Thyroid gland (tissue), 4 donors: ENCODE measurements around the gene DCHS1. TPM values are rescaled to one million over a fixed set of nuclear protein-coding genes. Genes with fewer than 3 reads are reported as not detected.

ENCODE experiments used
- DNase-seq, 2 donors: peaks; one replicate each; pipeline ENCODE4 v3.0.0-alpha.2; 2019
- H3K27ac ChIP-seq, 3 donors: fragments of 200-600 bp; sonication (generic); 1 replicate in 2 of 3; 2 replicates in 1 of 3; pipeline ENCODE4 v1.5.1; 2016 to 2019; ENCODE audit warnings: mild to moderate bottlenecking in 1 of 3, moderate library complexity in 1 of 3
- H3K27me3 ChIP-seq: fragments of 200-600 bp; sonication (generic); one replicate; pipeline ENCODE4 v1.5.1; 2019
- H3K36me3 ChIP-seq, 2 donors: fragments of 200-600 bp; sonication (generic); one replicate each; pipeline ENCODE4 v1.5.1; 2016 to 2019
- H3K4me1 ChIP-seq, 2 donors: fragments of 200-600 bp; sonication (generic); one replicate each; pipeline ENCODE4 v1.5.1; 2017 to 2019
- H3K4me3 ChIP-seq, 3 donors: fragments of 200-600 bp; sonication (generic); replicated peaks in 1 of 3; 1 replicate in 2 of 3; 2 replicates in 1 of 3; pipeline ENCODE4 v1.5.1; 2016; ENCODE audit warnings: mild to moderate bottlenecking in 1 of 3
- H3K9me3 ChIP-seq: fragments of 200-600 bp; sonication (generic); one replicate; pipeline ENCODE4 v1.5.1; 2017
- POLR2A ChIP-seq, 2 donors: fragments of 450-650 bp; IDR thresholded peaks; one replicate each; pipeline ENCODE4 v1.6.1; 2017; ENCODE audit warnings: antibody characterized with exemption in 2 of 2, mild to moderate bottlenecking in 2 of 2, moderate library complexity in 1 of 2
- WGBS, 2 donors: methylation state at CpG; one replicate each; pipeline ENCODE4 v1.1.5; 2017; 5-methylcytosine and 5-hydroxymethylcytosine counted together
- intact Hi-C: fragments of 100-400 bp; cut with DNase I; formaldehyde crosslinking; loops from one replicate; pipeline ENCODE4 v1.15.1; 2023
- total RNA-seq, 4 donors: library from RNA; depleted of rRNA; stranded (reverse); fragments of >200 nt; gene quantifications; one replicate each; pipeline ENCODE4 v1.2.3, GENCODE V29; 2016
- TF ChIP-seq, protein P1 (sequence below), 6 experiments: fragments of 200-600 bp in 3 of 6; fragments of 450-650 bp in 3 of 6; sonication (generic) in 3 of 6; IDR thresholded peaks; one replicate each; pipeline ENCODE4 v1.5.1; 2016 to 2019; ENCODE audit warnings: antibody characterized with exemption in 6 of 6, mild to moderate bottlenecking in 2 of 6, inconsistent platforms in 1 of 6, moderate library complexity in 1 of 6

The DCHS1 gene
- total RNA-seq, 4 donors from 2014 or later, result 5.6 to 14.4 (median 9.6) TPM

DNA sequence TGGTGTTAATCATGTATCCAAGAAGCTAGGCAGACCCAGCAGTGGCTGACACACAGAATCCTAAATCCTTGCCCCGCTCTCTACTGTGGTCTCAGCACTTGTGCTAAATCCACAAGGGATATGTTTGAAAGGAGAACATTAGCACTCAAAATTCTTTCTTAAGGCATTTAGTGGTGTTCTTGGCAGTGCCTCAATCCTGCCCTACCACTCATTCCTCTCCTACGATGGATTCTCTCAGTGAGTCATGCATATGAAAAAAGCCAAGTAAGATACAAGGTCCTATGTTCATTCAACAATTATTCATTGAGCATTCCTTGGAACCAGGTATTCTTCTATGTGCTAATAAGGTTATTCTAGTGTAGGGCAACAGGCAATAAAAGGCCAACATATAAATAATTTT is 83.4 kb downstream of the DCHS1 start:
- Histone ChIP-seq H3K4me1 (peaks cover 40 to 51% of the 10 kb centered on the region in 2 donors), H3K27ac (no peak overlapping the region), H3K27me3 (no peaks in the 10 kb centered on the region), H3K9me3 (no peaks in the 10 kb centered on the region), H3K36me3 (no peaks in the 10 kb centered on the region), H3K4me3 (no peak overlapping the region)
- intact Hi-C loops, result no loop called here
- 31 to 35% methylated on average over 2 of the region's 2 CpGs for WGBS, 2 donors
- no peak for TF ChIP-seq POLR2A (IDR thresholded peaks at IDR 0.05)
- TF ChIP-seq, protein P1, sequence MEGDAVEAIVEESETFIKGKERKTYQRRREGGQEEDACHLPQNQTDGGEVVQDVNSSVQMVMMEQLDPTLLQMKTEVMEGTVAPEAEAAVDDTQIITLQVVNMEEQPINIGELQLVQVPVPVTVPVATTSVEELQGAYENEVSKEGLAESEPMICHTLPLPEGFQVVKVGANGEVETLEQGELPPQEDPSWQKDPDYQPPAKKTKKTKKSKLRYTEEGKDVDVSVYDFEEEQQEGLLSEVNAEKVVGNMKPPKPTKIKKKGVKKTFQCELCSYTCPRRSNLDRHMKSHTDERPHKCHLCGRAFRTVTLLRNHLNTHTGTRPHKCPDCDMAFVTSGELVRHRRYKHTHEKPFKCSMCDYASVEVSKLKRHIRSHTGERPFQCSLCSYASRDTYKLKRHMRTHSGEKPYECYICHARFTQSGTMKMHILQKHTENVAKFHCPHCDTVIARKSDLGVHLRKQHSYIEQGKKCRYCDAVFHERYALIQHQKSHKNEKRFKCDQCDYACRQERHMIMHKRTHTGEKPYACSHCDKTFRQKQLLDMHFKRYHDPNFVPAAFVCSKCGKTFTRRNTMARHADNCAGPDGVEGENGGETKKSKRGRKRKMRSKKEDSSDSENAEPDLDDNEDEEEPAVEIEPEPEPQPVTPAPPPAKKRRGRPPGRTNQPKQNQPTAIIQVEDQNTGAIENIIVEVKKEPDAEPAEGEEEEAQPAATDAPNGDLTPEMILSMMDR (IDR thresholded peaks at IDR 0.05), result no peak
- peak; percentile 66 to 69 for DNase-seq

DNA sequence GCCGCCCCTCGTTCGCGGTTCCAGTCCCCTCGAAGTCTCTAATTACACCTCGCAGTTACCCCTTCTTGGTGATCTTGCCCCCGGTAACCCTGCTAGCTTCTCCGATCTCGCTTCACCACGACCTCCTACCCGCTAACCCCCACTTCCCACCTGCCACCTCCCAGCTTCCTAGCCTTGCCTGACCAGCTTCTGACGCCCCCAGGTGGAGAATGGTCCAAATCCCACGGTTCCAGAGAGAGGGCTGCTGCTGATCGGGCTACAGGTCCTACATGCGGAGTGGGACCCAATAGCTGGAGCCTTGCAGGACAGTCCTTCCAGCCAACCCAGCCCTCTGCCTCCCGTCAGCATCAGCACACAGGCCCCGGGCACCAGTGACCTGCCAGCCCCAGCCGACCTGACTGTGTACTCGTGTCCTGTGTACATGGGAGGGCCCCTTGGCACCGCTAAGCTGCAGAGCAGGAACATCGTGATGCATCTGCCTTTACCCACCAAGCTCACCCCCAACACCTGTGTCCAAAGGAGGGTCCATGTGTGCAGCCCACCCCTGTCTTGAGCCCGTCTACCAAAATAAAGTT is 84.1 kb downstream of the DCHS1 start:
- TF ChIP-seq, protein P1 (IDR thresholded peaks at IDR 0.05), result no peak
- no peak for TF ChIP-seq POLR2A (IDR thresholded peaks at IDR 0.05)
- intact Hi-C loops, result no loop called here
- H3K27me3 ChIP-seq, result no peaks in the 10 kb centered on the region
- H3K4me3 ChIP-seq, result no peak overlapping the region
- 75 to 88% methylated on average over 19 to 22 of the region's 22 CpGs for WGBS, 2 donors
- H3K27ac ChIP-seq, result no peak overlapping the region
- H3K36me3 ChIP-seq, result no peaks in the 10 kb centered on the region
- no peaks in the 10 kb centered on the region for H3K9me3 ChIP-seq
- H3K4me1 ChIP-seq, result peaks cover 41 to 51% of the 10 kb centered on the region in 2 donors
- no peak for DNase-seq

Other genes with a start within 250 kb of the DCHS1 start
- 10 to 100 TPM; 36.4 to 54.1 (median 45.4) TPM for gene APBB1, start 236.7 kb downstream of the DCHS1 start, total RNA-seq
- under 1 TPM in 2 of 4 donors, not detected in 2; 0.33 to 0.67 TPM for gene HPX, start 214.8 kb downstream of the DCHS1 start, total RNA-seq
- 10 to 100 TPM; 11.0 to 20.8 (median 14.6) TPM for gene TRIM3, start 181.9 kb downstream of the DCHS1 start, total RNA-seq
- 100 to 1,000 TPM in 2 of 4 donors, 10 to 100 TPM in 2; 86.7 to 124 (median 96.2) TPM for gene ARFIP2, start 174.5 kb downstream of the DCHS1 start, total RNA-seq
- 10 to 100 TPM; 42.1 to 72.0 (median 56.3) TPM for gene TIMM10B, start 174.3 kb downstream of the DCHS1 start, total RNA-seq
- gene DNHD1, start 158.5 kb downstream of the DCHS1 start, total RNA-seq, result 10 to 100 TPM; 10.9 to 21.8 (median 14.9) TPM
- gene RRP8, start 52.2 kb downstream of the DCHS1 start, total RNA-seq, result 10 to 100 TPM; 12.9 to 36.7 (median 18.8) TPM
- 100 to 1,000 TPM; 101 to 144 (median 121) TPM for gene ILK, start 52.0 kb downstream of the DCHS1 start, total RNA-seq
- gene TAF10, start 43.6 kb downstream of the DCHS1 start, total RNA-seq, result 100 to 1,000 TPM in 3 of 4 donors, 10 to 100 TPM in 1; 96.6 to 113 (median 108) TPM
- gene TPP1, start 36.4 kb downstream of the DCHS1 start, total RNA-seq, result 10 to 100 TPM; 51.3 to 97.3 (median 69.1) TPM
- 100 to 1,000 TPM in 2 of 4 donors, 10 to 100 TPM in 2; 37.8 to 579 (median 144) TPM for gene MRPL17, start 27.5 kb upstream of the DCHS1 start, total RNA-seq
- gene OR2AG2, start 116.2 kb upstream of the DCHS1 start, total RNA-seq, result under 1 TPM; 0.11 to 0.92 (median 0.34) TPM
- not detected for gene OR2AG1, start 127.2 kb upstream of the DCHS1 start, total RNA-seq
- under 1 TPM; 0.27 to 0.92 (median 0.67) TPM for gene OR6A2, start 143.9 kb upstream of the DCHS1 start, total RNA-seq
- not detected for gene OR10A5, start 189.9 kb upstream of the DCHS1 start, total RNA-seq
- gene OR10A2, start 207.2 kb upstream of the DCHS1 start, total RNA-seq, result not detected
- gene OR10A4, start 220.8 kb upstream of the DCHS1 start, total RNA-seq, result not detected
- gene OR2D2, start 236.7 kb upstream of the DCHS1 start, total RNA-seq, result 1 to 10 TPM in 1 of 4 donors, under 1 TPM in 1, not detected in 2; 0.54 to 1.2 TPM